GM03348 (cell line): Measurements from ENCODE around the gene CEMIP.

Source experiments
- DNase-seq: peaks from one replicate; pipeline ENCODE4 v3.0.0; 2012; ENCODE audit warnings: low spot score

CEMIP gene

DNA sequence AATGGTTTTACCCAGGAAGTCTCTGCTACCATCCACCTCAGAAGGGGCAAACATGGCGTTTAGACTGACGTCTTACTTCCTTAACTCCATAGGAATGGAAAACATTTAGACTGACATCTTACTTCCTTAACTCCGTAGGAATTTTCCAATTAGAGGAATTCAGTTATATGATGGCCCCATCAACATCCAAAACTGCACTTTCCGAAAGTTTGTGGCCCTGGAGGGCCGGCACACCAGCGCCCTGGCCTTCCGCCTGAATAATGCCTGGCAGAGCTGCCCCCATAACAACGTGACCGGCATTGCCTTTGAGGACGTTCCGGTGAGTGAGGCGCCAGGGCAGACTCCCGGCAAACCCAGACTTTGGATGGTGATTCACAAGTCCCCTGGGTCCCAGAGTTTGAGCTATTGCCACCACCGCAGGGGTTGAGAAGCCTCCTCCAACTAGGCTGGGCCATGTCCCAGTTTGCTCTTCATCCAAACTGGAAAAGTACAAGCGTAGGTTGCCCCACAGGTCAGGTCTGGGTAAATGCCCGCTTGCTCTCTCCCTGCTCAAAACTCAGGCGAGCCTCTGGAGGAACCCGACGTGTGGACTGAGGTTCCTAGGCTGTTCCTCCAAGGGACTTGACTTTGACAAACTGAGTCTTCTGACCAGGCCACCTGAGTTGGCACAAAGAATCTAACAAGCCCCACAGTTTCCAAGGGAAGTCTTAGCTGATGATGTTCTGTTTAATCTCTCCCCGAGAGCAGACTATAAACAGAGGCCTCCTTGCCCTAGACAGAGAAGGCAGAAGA, 152.7 kb downstream of the CEMIP start:
- DNase-seq, result no peak

- DNase-seq, result no peak
Observed at GRCh38 chr15:80932513-80932815, 153.3 kb downstream of the CEMIP start.

- DNase-seq, result no peak
Observed at GRCh38 chr15:80932989-80933388, 153.8 kb downstream of the CEMIP start.

DNA sequence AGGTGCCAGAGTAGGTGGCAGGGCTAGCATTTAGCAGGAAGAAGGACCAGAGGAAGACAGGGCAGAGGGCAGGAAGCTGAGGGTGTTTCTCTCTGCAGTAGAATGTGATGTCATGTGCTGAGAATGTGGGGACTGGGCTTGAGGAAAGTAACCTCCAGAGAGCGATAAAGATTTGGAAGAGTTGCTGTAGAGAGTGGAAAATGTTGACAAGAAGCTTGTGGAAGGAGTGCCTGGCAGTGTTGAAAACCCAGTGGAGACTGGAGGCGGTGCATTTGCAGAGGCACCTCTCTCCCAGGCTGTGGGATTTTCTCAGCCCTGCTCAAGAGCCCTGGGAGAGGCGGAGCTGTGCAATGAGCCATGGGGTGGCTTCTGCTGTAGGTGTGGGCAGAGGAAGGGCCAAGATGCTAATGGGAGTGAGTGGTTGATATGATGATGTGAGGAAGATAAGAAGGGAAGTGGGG, 155.6 kb downstream of the CEMIP start:
- DNase-seq, result peak; percentile 61

- DNase-seq, result no peak
Observed at GRCh38 chr15:80936288-80937078, 157.3 kb downstream of the CEMIP start.

DNA sequence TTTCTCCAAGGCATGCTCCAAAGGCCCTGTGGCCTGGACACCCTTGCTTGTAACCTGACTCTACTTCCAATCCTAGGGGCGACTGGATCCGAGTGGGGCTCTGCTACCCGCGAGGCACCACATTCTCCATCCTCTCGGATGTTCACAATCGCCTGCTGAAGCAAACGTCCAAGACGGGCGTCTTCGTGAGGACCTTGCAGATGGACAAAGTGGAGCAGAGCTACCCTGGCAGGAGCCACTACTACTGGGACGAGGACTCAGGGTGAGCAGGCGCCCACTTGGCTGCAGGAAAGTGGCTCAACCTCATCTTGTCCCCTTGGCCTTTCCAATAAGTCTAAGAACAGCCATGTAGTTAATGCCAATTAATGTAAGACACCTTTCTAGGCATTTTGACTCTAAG, 158.5 kb downstream of the CEMIP start:
- no peak for DNase-seq

GRCh38 chr15:80939216-80939615, 160.0 kb downstream of the CEMIP start:
- DNase-seq, result no peak

DNA sequence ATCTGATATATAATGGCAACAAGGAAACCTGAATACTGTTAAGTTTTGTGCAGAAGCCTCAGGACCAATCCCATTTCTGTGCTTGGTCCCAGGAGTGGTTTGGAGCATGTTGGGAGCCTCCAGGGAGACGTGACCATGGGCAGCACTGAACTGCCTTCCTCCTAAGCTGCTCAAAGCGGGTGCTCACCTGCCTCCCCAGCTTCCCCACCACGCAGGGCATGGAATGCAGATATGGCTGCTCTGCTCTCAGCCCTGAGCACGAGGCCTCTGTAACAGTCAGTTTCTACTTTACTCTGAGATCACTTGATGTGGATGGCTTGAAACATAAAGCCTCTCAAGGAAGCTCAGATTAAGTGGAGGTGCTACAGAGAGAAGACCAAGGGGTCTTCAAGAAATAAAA, 161.2 kb downstream of the CEMIP start:
- no peak for DNase-seq

- no peak for DNase-seq
Observed at GRCh38 chr15:80940851-80941250, 161.7 kb downstream of the CEMIP start.

GRCh38 chr15:80942266-80942665, 163.1 kb downstream of the CEMIP start:
- DNase-seq, result no peak

DNA sequence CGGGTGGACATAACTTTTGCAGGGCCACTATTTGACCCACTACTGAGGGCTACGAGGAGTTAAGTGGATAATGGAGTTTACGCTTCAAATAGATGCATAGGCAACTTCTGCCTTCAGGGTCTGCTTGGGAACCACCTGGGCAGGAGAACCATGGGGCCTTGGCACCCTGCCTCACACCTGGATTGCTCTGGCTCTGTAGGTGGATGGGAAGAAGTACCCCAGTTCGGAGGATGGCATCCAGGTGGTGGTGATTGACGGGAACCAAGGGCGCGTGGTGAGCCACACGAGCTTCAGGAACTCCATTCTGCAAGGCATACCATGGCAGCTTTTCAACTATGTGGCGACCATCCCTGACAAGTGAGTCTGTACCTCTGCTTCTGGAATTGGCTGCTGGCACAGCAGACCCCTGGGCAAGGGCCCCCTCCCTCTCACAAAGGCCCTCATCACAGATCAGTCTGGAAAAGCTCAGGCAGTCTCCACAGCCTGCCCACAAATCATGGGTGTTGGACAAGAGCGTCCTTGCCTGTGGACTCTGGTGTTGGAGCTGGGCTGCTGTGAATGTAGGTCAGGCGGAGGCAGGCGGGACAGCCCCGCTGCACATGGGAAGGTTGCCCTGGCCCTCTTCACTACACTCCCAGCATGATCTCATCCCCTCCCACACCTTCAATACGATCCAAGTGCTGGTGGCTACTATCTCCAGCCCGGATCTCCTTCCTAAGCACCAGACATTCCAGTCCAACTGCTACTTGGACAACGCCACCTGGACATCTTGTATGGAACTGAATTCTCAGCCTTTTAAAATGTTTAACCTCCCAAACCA, 163.8 kb downstream of the CEMIP start:
- DNase-seq, result peak; percentile 75

DNA sequence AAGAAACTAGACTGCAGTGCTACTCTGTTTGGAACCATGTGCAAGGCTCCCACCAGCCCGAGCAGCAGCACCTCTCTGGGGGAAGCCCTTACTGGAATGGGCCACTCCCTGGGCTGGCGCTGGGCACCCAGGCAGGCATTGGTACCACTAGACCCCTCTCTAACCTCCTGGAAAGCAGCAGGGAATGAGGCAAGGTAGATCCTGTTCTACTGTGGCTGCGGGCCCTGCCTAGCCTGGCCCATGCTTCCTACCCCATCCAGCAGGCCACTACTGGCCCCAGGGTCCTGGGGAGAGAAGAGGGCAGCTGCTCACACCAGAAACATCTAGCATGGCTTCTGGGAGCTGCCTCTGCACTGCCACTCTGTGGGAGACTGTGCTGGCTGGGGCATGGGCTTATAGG, 165.6 kb downstream of the CEMIP start:
- no peak for DNase-seq

DNA sequence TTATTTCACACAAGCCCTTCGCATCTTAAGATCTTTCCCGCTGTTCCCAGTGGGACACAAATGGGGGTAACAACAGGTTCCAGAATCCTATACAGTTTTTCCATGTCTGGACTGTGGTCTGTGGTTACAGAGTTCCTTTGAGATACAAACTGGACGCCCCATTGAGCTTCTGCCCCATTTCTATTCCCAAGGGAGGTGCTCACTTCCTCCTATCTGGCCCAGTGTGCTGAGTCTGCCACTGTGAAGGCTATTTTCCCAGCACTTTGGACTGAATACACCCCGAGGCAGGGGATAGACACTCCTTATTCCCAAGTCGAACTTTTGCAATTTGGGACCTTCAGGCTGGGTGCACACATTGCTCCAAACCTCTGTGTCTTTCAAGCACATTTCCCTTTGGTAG, 166.4 kb downstream of the CEMIP start:
- DNase-seq, result no peak

DNA sequence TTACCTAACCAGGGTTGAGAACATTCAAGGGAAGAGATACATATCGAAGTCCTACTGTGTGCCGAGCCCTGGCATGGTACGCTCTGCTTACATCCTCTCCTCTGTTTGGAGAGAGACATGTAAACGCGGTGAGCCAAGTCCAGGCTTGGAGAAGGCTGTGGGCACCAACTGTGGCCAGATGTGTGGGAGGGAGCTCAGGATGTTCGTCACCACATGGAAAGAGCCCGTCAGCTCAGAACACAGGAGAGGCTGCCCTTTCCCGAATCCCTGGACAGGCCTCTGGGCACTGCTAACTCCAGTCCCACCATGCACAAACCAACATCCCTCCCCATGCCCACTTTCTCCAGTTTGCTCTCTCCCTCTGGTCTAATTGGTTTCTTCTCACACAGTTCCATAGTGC, 167.4 kb downstream of the CEMIP start:
- no peak for DNase-seq

- DNase-seq, result no peak
Observed at GRCh38 chr15:80948651-80949292, 169.6 kb downstream of the CEMIP start.

DNA sequence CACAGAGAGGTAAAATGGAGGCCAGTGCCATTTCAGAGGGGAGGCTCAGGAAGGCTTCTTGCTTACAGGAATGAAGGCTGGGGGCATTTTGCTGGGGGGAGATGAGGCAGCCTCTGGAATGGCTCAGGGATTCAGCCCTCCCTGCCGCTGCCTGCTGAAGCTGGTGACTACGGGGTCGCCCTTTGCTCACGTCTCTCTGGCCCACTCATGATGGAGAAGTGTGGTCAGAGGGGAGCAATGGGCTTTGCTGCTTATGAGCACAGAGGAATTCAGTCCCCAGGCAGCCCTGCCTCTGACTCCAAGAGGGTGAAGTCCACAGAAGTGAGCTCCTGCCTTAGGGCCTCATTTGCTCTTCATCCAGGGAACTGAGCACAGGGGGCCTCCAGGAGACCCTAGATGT, 170.6 kb downstream of the CEMIP start:
- DNase-seq, result no peak

GRCh38 chr15:80950291-80951078, 171.3 kb downstream of the CEMIP start:
- DNase-seq, result no peak

DNA sequence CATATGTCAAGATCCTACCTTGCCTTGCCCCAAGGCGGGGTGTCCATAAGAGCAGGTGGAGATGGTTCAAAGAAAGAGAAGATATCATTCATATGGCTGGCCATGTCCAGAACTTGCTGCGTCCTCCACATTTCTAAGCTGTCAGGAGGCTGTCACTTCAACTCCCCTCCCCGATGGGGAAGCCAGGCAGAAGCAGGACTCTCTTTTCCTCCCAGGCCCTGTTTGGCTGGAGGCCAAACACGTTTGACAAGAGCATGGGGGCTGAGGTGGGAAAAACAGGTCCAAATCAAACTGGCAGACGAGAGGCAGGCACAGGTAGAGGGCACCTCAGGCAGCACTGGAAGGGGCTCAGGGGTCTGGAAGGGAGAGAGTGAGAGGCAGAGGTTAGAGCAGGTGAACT, 172.8 kb downstream of the CEMIP start:
- no peak for DNase-seq

DNA sequence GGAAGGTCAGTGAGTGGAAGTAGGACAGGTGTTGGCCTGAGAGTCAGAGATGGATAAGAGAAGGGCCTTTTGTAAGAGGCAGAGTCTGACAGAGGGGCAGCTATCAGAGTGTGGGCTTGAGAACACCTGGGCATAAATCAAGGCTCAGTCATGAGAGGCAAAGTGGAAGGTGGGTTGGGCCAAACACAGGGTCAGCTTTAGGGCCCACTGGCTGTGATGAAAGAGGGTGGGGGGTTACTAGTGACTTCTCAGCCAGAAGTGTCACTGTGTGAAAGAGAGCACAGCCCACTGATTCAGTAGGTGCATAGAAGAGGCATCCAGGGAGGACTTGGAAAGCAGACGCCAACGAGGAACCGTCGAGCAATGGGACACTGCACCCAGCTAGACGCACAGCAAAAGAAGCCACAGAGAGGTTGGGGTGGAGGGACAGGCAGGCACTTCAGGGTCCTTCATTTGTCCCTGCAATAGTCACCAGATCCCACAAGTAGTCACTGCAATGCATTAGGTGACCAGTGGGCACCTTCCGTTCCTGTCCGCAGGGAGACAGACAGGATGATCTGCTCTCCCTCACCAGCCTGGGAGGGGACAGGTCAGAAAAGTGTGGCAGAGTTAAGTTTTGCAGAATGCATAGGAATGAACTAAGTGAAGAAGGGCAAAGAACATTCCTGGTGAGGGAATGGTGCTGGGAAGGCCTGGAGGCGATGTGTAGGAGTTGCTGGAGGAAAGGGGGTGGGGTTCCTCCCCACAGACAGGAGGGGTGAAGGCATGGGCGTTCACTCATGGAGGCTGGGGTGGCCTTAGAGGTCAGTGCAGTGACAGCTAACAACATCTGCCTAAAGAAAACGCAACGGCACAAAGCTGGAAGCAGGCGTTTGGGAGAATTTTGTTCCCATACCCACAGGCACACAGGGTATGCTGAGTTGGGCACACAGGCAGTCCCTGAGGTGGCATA, 174.1 kb downstream of the CEMIP start:
- DNase-seq, result no peak
